Esophagus squamous epithelium (tissue), 4 donors: ENCODE data around the gene PTGR1.

ENCODE experiments used
- POLR2A ChIP-seq, 4 donors: fragments of 450-650 bp; IDR thresholded peaks; one replicate each; pipeline ENCODE4 v1.6.1; 2017; ENCODE audit warnings: antibody characterized with exemption in 4 of 4, mild to moderate bottlenecking in 4 of 4, moderate library complexity in 3 of 4
- TF ChIP-seq, protein P1 (sequence below), 6 experiments: fragments of 450-650 bp in 4 of 6; fragments of 200-600 bp in 2 of 6; sonication (generic) in 2 of 6; IDR thresholded peaks; one replicate each; pipeline ENCODE4 v1.5.1; 2016 to 2019; ENCODE audit warnings: antibody characterized with exemption in 6 of 6, mild to moderate bottlenecking in 4 of 6, moderate library complexity in 4 of 6

DNA sequence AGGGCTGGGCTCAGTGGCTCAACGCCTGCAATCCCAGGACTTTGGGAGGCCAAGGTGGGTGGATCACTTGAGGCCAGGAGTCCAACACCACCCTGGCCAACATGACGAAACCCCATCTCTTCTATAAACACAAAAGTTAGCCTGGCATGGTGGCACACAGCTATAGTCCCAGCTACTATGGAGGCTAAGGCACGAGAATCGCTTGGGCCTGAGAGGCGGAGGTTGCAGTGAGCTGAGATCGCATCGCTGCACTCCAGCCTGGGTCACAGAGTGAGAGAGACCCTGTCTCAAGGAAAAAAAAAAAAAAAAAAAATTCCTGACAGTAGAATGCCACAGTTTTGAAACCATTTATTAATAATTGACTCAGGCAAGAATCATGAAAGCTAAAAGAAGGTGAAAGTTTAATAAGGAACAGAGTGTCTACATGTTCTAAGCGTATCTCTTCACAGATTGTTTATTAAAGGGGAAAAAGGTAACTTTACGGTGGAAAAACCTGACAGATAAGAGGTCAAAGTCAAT lies 5.7 kb upstream of the PTGR1 start:
- TF ChIP-seq, protein P1, sequence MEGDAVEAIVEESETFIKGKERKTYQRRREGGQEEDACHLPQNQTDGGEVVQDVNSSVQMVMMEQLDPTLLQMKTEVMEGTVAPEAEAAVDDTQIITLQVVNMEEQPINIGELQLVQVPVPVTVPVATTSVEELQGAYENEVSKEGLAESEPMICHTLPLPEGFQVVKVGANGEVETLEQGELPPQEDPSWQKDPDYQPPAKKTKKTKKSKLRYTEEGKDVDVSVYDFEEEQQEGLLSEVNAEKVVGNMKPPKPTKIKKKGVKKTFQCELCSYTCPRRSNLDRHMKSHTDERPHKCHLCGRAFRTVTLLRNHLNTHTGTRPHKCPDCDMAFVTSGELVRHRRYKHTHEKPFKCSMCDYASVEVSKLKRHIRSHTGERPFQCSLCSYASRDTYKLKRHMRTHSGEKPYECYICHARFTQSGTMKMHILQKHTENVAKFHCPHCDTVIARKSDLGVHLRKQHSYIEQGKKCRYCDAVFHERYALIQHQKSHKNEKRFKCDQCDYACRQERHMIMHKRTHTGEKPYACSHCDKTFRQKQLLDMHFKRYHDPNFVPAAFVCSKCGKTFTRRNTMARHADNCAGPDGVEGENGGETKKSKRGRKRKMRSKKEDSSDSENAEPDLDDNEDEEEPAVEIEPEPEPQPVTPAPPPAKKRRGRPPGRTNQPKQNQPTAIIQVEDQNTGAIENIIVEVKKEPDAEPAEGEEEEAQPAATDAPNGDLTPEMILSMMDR (IDR thresholded peaks at IDR 0.05): no peak
- TF ChIP-seq POLR2A (IDR thresholded peaks at IDR 0.05): no peak
